Right atrium auricular region (tissue), 2 donors: Measurements from ENCODE around the gene DLG5. TPM values are rescaled to one million over a fixed set of nuclear protein-coding genes. Genes with fewer than 3 reads are reported as not detected.

Experiments used
- DNase-seq: peaks from one replicate; pipeline ENCODE4 v3.0.0-alpha.2; 2019; ENCODE audit warnings: low spot score
- H3K27ac ChIP-seq, 2 donors: fragments of 200-600 bp; sonication (generic); 1 replicate in 1 of 2; 2 replicates in 1 of 2; pipeline ENCODE4 v1.5.1; 2016 to 2019
- H3K27me3 ChIP-seq, 2 donors: fragments of 200-600 bp; sonication (generic); one replicate each; pipeline versions ENCODE4 v1.5.1 to v1.6.0; 2017 to 2019
- H3K36me3 ChIP-seq: fragments of 200-600 bp; sonication (generic); one replicate; pipeline ENCODE4 v1.5.1; 2016
- H3K4me1 ChIP-seq, 2 donors: fragments of 200-600 bp; sonication (generic); one replicate each; pipeline versions ENCODE4 v1.5.1 to v1.6.0; 2017 to 2019
- H3K4me3 ChIP-seq, 2 donors: fragments of 200-600 bp; sonication (generic); 1 replicate in 1 of 2; 2 replicates in 1 of 2; pipeline ENCODE4 v1.5.1; 2017 to 2019; ENCODE audit warnings: mild to moderate bottlenecking in 1 of 2, moderate library complexity in 1 of 2
- H3K9me3 ChIP-seq, 2 donors: fragments of 200-600 bp; sonication (generic); one replicate each; pipeline ENCODE4 v1.5.1; 2019
- total RNA-seq, 2 donors: library from RNA; depleted of rRNA; stranded (reverse); fragments of >200 nt; gene quantifications; one replicate each; pipeline ENCODE4 v1.1.0, GENCODE V29; 2016
- TF ChIP-seq, protein P1 (sequence below), 2 donors: fragments of 200-600 bp; sonication (generic); IDR thresholded peaks; one replicate each; pipeline ENCODE4 v1.5.1; 2019; ENCODE audit warnings: antibody characterized with exemption in 2 of 2

Gene DLG5, protein sequence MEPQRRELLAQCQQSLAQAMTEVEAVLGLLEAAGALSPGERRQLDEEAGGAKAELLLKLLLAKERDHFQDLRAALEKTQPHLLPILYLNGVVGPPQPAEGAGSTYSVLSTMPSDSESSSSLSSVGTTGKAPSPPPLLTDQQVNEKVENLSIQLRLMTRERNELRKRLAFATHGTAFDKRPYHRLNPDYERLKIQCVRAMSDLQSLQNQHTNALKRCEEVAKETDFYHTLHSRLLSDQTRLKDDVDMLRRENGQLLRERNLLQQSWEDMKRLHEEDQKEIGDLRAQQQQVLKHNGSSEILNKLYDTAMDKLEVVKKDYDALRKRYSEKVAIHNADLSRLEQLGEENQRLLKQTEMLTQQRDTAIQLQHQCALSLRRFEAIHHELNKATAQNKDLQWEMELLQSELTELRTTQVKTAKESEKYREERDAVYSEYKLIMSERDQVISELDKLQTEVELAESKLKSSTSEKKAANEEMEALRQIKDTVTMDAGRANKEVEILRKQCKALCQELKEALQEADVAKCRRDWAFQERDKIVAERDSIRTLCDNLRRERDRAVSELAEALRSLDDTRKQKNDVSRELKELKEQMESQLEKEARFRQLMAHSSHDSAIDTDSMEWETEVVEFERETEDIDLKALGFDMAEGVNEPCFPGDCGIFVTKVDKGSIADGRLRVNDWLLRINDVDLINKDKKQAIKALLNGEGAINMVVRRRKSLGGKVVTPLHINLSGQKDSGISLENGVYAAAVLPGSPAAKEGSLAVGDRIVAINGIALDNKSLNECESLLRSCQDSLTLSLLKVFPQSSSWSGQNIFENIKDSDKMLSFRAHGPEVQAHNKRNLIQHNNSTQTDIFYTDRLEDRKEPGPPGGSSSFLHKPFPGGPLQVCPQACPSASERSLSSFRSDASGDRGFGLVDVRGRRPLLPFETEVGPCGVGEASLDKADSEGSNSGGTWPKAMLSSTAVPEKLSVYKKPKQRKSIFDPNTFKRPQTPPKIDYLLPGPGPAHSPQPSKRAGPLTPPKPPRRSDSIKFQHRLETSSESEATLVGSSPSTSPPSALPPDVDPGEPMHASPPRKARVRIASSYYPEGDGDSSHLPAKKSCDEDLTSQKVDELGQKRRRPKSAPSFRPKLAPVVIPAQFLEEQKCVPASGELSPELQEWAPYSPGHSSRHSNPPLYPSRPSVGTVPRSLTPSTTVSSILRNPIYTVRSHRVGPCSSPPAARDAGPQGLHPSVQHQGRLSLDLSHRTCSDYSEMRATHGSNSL (N-terminal part only)
- 10 to 100 TPM; 10.5 to 20.4 TPM for total RNA-seq

DNA sequence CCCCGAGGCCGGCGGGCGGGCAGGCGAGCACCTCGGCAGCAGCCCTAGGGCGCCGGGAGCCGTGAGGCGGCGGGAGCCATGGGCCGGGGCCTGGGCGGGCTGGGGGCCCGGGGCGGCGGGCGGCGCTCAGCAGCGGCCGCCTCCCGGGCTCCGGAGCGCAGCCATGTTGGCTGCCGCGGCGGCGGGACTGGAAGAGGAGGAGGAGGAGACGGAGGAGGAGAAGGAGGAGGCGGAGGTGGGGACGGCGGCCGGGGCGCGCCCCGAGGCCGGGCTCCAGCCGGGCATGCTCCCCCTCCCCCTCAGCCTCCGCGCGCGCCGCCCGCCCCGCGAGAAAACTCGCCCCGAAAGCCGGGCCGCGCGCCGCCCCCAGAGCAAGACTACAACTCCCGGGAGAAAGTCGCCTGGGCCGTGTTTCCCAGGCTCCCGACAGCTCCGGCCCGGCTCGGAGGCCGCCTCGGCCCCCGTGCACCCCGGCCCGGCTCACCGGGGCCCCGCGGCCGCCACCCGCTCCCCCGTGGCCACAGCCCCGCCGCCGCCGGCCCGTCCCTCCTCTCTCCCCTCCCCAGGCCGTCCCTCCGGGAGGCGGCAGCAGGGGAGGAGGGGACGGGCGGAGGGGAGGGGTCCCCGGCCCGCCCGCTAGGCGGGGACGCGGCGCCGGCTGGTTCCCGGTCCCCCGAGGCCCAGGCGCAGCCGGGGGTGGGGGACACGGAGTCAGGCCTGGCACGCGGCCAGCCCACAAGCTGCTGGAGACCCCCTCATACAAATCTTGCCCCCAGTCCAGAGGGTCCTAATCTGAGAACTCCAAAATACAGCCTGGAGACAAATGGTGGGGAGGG is at the start of gene DLG5:
TSS of gene DLG5 (minus strand) at position 190 of the 836 bp plus-strand sequence. CDS start 235 bp downstream, outside the sequence.
- no peaks in the 10 kb centered on the region for H3K36me3 ChIP-seq
- no peaks in the 10 kb centered on the region for H3K27me3 ChIP-seq
- peak within 1 kb of the TSS; percentile 70 to 81 for H3K27ac ChIP-seq
- TF ChIP-seq, protein P1, sequence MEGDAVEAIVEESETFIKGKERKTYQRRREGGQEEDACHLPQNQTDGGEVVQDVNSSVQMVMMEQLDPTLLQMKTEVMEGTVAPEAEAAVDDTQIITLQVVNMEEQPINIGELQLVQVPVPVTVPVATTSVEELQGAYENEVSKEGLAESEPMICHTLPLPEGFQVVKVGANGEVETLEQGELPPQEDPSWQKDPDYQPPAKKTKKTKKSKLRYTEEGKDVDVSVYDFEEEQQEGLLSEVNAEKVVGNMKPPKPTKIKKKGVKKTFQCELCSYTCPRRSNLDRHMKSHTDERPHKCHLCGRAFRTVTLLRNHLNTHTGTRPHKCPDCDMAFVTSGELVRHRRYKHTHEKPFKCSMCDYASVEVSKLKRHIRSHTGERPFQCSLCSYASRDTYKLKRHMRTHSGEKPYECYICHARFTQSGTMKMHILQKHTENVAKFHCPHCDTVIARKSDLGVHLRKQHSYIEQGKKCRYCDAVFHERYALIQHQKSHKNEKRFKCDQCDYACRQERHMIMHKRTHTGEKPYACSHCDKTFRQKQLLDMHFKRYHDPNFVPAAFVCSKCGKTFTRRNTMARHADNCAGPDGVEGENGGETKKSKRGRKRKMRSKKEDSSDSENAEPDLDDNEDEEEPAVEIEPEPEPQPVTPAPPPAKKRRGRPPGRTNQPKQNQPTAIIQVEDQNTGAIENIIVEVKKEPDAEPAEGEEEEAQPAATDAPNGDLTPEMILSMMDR (IDR thresholded peaks at IDR 0.05): no peak
- no peaks in the 10 kb centered on the region for H3K9me3 ChIP-seq
- peak within 1 kb of the TSS; percentile 77 to 78 for H3K4me3 ChIP-seq
- peaks cover 0 to 27% of the 10 kb centered on the region in 2 donors for H3K4me1 ChIP-seq
- DNase-seq: peak; percentile 60

DNA sequence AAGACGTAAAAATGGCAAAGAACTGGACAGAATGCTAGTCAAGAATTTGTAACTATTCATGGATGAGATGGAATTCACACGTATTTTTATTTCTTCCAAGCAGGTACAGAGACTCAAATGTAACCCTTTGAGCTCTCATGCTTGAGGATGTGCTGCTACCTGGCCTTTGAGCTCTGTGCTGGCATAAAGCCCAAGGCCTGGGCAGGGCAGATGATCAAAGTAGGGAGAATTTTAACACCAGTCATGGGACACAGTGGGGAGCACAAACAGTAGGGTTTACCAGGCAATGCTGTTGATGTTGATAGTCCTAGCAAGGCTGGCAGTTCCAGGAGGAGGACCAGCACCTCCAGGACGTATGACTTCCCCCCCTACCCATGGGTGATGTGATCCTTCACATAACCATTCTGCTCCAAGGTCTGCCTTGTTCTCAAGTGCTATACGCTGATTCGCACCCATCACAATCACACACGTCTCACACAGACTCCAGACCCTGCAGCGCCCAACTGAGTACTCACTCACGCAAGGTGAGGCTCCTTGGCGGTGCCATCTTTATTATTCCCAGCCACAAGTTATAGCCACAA is 48.6 kb upstream of the DLG5 start:
- Histone ChIP-seq H3K36me3 (peaks cover 38% of the 10 kb centered on the region), H3K27ac (no peak overlapping the region), H3K9me3 (no peaks in the 10 kb centered on the region), H3K4me3 (no peak overlapping the region), H3K4me1 (peaks cover 0 to 14% of the 10 kb centered on the region in 2 donors), H3K27me3 (no peaks in the 10 kb centered on the region)
- TF ChIP-seq, protein P1 (IDR thresholded peaks at IDR 0.05): no peak
- DNase-seq: no peak

DNA sequence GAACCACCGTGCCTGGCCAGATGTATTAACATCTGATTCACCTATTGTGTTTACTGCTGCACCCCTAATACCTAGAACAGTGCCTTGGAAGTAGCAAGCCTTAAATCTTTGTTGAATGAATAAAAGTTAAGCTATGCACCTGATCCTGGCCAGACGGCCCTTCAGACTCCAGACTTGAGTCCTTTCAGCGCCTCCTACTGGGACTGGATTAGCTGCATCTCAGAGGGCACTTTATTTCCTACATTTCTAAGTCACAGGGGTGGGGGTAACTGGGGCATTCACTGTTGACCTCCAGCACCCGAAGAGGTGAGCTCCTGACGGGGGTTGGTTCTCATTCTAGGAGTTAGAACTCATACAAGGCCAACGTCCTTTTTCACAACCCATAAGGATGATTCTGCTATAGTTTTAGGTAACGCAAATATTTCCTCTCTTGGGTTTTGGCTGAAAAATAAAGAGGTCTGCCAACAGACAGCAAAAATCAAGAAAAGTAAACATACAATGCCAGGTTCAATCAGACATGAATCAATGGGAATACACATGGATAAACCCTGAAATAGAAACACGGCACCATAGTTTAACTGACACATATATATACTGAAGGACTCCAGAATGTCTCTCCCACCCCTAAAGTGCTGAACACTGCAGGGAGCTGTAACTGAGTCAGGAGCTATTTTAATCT is 48.0 kb upstream of the DLG5 start:
- no peak overlapping the region for H3K4me3 ChIP-seq
- H3K4me1 ChIP-seq: peaks cover 0 to 14% of the 10 kb centered on the region in 2 donors
- H3K36me3 ChIP-seq: peaks cover 32% of the 10 kb centered on the region
- H3K27me3 ChIP-seq: no peaks in the 10 kb centered on the region
- no peak for DNase-seq
- H3K27ac ChIP-seq: peak overlapping the region in 1 of 2 donors; percentile 31
- TF ChIP-seq, protein P1 (IDR thresholded peaks at IDR 0.05): peak in 1 of 2 donors; percentile 31
- H3K9me3 ChIP-seq: no peaks in the 10 kb centered on the region

DNA sequence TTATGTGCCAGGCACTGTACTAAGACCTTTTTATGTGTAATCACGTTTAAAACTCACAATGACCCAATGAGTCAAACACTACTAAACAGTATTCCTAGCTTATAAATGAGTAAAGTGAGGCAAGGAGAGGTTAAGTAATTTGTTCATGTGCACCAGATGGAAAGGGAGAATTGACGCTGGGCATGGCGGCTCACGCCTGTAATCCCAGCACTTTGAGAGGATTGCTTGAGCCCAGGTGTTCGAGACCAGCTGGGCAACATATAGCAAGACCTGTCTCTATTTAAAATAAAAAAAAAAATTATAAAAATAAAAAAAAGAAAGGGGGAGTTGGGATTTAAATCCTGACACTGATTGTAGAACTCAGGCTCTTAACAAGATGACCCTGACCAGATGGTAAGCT is 46.7 kb upstream of the DLG5 start:
- TF ChIP-seq, protein P1 (IDR thresholded peaks at IDR 0.05): no peak
- no peaks in the 10 kb centered on the region for H3K27me3 ChIP-seq
- H3K27ac ChIP-seq: peak overlapping the region; percentile 21 to 75
- H3K36me3 ChIP-seq: peaks cover 19% of the 10 kb centered on the region
- H3K4me1 ChIP-seq: peaks cover 0 to 14% of the 10 kb centered on the region in 2 donors
- H3K4me3 ChIP-seq: no peak overlapping the region
- H3K9me3 ChIP-seq: no peaks in the 10 kb centered on the region
- DNase-seq: no peak
